HL-60 (cell line): ENCODE results near the gene NFIC.
A peak's percentile ranks its signal among the peaks of the same experiment; 100 is the strongest.

Experiments used
- DNase-seq, 2 experiments: peaks; one replicate each; pipeline ENCODE4 v3.0.0-alpha.2; 2010 to 2020; ENCODE audit warnings: low read depth in 1 of 2, low spot score in 1 of 2
- H3K27ac ChIP-seq: fragments of 250-450 bp; sonication (Bioruptor Pico); replicated peaks from 2 replicates; pipeline ENCODE4 v1.5.1; 2020; ENCODE audit warnings: mild to moderate bottlenecking, moderate library complexity
- H3K27me3 ChIP-seq: fragments of 250-450 bp; sonication (Bioruptor Pico); 2 replicates; pipeline ENCODE4 v1.5.1; 2021; ENCODE audit warnings: mild to moderate bottlenecking, moderate library complexity; ENCODE audit not compliant: insufficient read depth, poor library complexity, severe bottlenecking
- H3K4me3 ChIP-seq: replicated peaks from 2 replicates; pipeline ENCODE4 v1.5.1; 2011; ENCODE audit warnings: mild to moderate bottlenecking, control low read depth, low read length; ENCODE audit not compliant: insufficient read depth
- GABPA ChIP-seq: IDR thresholded peaks from 2 replicates; pipeline ENCODE4 v1.6.1; 2012; ENCODE audit warnings: low read depth
- POLR2AphosphoS5 ChIP-seq: IDR thresholded peaks from 2 replicates; pipeline ENCODE4 v1.6.1; 2012; ENCODE audit warnings: low read depth
- SPI1 ChIP-seq: IDR thresholded peaks from 2 replicates; pipeline ENCODE4 v1.6.1; 2012; ENCODE audit warnings: low read depth, mild to moderate bottlenecking, borderline replicate concordance
- TF ChIP-seq, protein P1 (sequence below): IDR thresholded peaks from 2 replicates; pipeline ENCODE4 v1.6.1; 2012; ENCODE audit warnings: low read depth; ENCODE audit not compliant: insufficient replicate concordance
- TF ChIP-seq, protein P2 (sequence below): IDR thresholded peaks from one replicate; pipeline ENCODE4 v1.5.1; 2011; ENCODE audit warnings: low read length, control low read depth, inconsistent platforms; ENCODE audit not compliant: insufficient read depth

NFIC gene

DNA sequence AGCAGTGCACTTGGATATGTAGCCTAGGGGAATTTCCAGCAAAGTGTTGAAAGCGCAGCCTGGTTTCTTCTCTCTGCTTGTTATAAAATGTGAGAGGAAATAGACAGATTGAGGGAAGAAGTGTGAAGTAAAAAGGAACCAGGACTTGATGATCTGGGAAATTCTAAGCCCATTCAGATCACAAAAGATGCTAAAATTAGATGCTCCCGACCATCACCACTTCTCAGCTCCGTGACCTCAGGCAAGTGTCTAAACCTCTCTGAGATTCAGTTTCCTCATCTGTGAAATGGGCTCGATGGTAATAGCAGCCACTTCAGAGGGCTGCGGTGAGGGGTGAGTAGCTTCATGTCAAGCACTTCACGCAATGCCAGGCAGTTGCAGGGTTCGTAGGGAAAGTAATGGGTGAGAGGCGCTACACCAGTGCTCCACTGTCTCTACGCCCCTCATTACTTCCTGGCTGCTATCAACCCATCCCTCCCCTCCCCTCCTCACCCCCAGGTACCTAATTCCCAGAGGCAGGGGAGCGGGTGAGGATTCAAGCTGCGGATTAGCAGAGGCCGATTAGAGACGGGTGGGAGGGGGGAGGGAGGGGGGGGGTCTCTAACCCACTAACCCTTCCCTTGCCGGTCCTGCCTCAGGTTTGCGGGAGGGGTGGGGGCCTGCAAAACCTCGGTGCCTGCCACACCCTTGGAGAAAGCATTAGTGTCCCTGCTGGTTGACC is 9.0 kb upstream of the NFIC start:
- Histone ChIP-seq H3K4me3 (no peak overlapping the region), H3K27me3 (no peaks in the 10 kb centered on the region), H3K27ac (no peak overlapping the region)
- no peak for TF ChIP-seq GABPA
- TF ChIP-seq, protein P1, sequence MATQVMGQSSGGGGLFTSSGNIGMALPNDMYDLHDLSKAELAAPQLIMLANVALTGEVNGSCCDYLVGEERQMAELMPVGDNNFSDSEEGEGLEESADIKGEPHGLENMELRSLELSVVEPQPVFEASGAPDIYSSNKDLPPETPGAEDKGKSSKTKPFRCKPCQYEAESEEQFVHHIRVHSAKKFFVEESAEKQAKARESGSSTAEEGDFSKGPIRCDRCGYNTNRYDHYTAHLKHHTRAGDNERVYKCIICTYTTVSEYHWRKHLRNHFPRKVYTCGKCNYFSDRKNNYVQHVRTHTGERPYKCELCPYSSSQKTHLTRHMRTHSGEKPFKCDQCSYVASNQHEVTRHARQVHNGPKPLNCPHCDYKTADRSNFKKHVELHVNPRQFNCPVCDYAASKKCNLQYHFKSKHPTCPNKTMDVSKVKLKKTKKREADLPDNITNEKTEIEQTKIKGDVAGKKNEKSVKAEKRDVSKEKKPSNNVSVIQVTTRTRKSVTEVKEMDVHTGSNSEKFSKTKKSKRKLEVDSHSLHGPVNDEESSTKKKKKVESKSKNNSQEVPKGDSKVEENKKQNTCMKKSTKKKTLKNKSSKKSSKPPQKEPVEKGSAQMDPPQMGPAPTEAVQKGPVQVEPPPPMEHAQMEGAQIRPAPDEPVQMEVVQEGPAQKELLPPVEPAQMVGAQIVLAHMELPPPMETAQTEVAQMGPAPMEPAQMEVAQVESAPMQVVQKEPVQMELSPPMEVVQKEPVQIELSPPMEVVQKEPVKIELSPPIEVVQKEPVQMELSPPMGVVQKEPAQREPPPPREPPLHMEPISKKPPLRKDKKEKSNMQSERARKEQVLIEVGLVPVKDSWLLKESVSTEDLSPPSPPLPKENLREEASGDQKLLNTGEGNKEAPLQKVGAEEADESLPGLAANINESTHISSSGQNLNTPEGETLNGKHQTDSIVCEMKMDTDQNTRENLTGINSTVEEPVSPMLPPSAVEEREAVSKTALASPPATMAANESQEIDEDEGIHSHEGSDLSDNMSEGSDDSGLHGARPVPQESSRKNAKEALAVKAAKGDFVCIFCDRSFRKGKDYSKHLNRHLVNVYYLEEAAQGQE: no peak
- TF ChIP-seq POLR2AphosphoS5: no peak
- TF ChIP-seq SPI1: no peak
- TF ChIP-seq, protein P2, sequence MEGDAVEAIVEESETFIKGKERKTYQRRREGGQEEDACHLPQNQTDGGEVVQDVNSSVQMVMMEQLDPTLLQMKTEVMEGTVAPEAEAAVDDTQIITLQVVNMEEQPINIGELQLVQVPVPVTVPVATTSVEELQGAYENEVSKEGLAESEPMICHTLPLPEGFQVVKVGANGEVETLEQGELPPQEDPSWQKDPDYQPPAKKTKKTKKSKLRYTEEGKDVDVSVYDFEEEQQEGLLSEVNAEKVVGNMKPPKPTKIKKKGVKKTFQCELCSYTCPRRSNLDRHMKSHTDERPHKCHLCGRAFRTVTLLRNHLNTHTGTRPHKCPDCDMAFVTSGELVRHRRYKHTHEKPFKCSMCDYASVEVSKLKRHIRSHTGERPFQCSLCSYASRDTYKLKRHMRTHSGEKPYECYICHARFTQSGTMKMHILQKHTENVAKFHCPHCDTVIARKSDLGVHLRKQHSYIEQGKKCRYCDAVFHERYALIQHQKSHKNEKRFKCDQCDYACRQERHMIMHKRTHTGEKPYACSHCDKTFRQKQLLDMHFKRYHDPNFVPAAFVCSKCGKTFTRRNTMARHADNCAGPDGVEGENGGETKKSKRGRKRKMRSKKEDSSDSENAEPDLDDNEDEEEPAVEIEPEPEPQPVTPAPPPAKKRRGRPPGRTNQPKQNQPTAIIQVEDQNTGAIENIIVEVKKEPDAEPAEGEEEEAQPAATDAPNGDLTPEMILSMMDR: no peak
- no peak for DNase-seq

DNA sequence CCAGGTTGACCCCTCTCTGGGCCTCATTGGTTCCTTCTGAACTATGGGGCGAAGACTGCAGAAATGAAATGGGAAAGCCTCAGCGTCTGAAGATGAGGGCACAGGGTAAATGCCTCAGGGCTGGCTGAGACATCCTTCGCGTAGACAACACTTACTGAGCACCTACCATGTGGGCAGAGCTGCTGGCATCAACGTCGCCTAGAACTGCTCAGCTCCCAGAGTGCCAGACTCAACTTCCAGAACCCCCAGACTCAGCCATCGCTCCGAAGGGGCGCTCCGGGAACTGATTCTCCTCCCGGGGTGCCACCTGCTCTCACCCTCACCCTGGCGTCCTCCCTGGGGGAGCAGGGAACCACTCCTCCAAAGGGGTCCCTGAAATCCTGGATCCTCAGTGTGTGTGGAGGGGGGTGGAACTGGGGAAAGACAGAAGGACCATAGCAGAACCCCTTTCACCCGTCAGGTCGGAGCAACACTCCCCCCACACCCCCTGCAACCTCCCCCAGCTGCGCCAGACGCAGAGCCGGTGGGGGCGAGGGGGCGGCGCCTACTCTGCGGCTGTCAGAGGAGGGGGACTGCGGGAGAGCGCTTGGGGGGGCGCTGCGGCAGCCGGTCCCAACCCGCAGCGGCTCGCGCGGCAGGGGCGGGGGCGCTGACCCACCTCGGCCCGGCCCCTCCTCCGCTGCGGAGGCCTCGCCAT is 8.2 kb upstream of the NFIC start:
- no peaks in the 10 kb centered on the region for H3K27me3 ChIP-seq
- no peak for TF ChIP-seq POLR2AphosphoS5
- TF ChIP-seq, protein P1: no peak
- no peak for TF ChIP-seq SPI1
- TF ChIP-seq, protein P2: no peak
- no peak for TF ChIP-seq GABPA
- DNase-seq: no peak
- H3K4me3 ChIP-seq: no peak overlapping the region
- no peak overlapping the region for H3K27ac ChIP-seq

DNA sequence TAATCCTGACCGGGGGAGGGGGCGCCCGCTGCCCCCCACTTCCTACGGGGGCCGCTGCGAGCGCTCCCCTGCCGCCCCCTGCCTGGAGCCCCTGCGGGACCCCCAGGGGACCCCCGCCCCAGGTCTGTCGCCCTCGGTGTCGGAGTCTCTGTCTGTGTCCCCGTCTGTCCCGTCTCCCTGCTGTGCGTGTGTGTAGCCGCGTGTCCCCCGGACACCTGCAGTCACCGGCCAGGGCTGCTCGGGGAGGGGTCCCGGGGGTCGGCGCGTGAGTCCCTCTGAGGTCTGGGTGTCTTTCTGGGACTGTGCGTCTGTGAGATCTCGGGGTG is 7.7 kb upstream of the NFIC start:
- no peaks in the 10 kb centered on the region for H3K27me3 ChIP-seq
- no peak overlapping the region; the same call in 1 of the 2 replicates for H3K27ac ChIP-seq
- H3K4me3 ChIP-seq: peak overlapping the region; percentile 64
- DNase-seq: no peak
- no peak for TF ChIP-seq GABPA
- TF ChIP-seq SPI1: no peak
- TF ChIP-seq, protein P2: no peak
- no peak for TF ChIP-seq POLR2AphosphoS5
- TF ChIP-seq, protein P1: no peak
